ENCODE measurements around the gene CRIP2. TPM values are rescaled to one million over a fixed set of nuclear protein-coding genes. Genes with fewer than 3 reads are reported as not detected.

CRIP2 gene
- polyA plus RNA-seq, 1 donor (not counting 4 experiments of a cell fraction or from before 2014, with no cell fraction given), result 4.8 TPM

- FAIRE-seq (no peak), DNase-seq (ENCODE audit: low read depth, low spot score) (no peak)
- Histone ChIP-seq H3K27ac (ENCODE audit: control insufficient read depth, insufficient read depth, low read length) (no peak overlapping the region), H3K9me3 (ENCODE audit: control insufficient read depth, low read depth, low read length) (no peaks in the 10 kb centered on the region), H3K27me3 (ENCODE audit: control insufficient read depth, extremely low read depth, insufficient read depth, low read length) (no peaks in the 10 kb centered on the region), H3K36me3 (ENCODE audit: control insufficient read depth in 2 of 2, extremely low read depth in 1 of 2, insufficient read depth in 2 of 2, low read length in 2 of 2) (peaks cover 5 to 6% of the 10 kb centered on the region in 2 experiments), H3K4me1 (ENCODE audit: control insufficient read depth, extremely low read depth, insufficient read depth, low read length) (peaks cover 13% of the 10 kb centered on the region), H3K4me2 (ENCODE audit: control insufficient read depth, extremely low read depth, insufficient read depth, low read depth, low read length) (no peak overlapping the region), H2AFZ (ENCODE audit: control insufficient read depth, low read length) (no peak overlapping the region), H3K9me1 (ENCODE audit: control insufficient read depth, extremely low read depth, insufficient read depth, low read length) (peaks cover 2% of the 10 kb centered on the region), H3K4me3 (ENCODE audit: control insufficient read depth in 2 of 3, extremely low read depth in 1 of 3, insufficient read depth in 2 of 3, low read depth in 1 of 3, low read length in 3 of 3) (no peak overlapping the region), H3K9ac (ENCODE audit: control insufficient read depth, extremely low read depth, insufficient read depth, low read length) (no peak overlapping the region), H4K20me1 (ENCODE audit: control insufficient read depth, extremely low read depth, insufficient read depth, low read length) (peaks cover 39% of the 10 kb centered on the region), H3K79me2 (ENCODE audit: control insufficient read depth, insufficient read depth, low read length) (peaks cover 83% of the 10 kb centered on the region)
- TF ChIP-seq EZH2 (IDR thresholded peaks at IDR 0.05; ENCODE audit: low read length), result no peak
- no peak for TF ChIP-seq CTCF (optimal IDR thresholded peaks at IDR 0.05 in 1 of 3, IDR thresholded peaks at IDR 0.05 in 1 of 3, conservative IDR thresholded peaks at IDR 0.05 in 1 of 3; ENCODE audit: extremely low read depth in 1 of 3, insufficient read depth in 2 of 3, low read length in 3 of 3)
- dilution Hi-C loops (cut with MboI; ENCODE audit: extremely low pct_ligation_motif_present, low sequenced_read_pairs), result no loop called here
Measured at GRCh38 chr14:105433161-105433605, 41.4 kb upstream of the CRIP2 start.

DNA sequence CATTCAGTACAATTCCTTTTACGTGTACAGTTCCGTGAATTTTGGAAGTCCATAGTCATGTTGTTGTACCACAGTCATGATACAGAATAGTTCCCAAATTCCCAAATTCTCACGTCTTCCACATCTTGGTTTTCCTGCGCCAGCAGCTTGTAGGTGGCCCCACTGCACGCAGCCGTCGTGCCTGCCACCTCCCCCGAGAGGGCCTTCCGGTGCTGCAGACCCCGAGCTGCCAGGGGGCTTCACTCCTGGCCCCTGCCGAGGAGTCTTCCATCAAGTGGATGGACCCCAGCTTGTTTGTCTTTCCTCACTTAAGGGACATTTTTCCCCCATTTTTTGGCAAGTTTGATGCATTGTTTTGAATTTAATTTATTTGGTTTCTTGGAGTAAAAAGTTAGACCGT lies 38.2 kb upstream of the CRIP2 start:
- dilution Hi-C loops (cut with MboI; ENCODE audit: extremely low pct_ligation_motif_present, low sequenced_read_pairs), result no loop called here
- Histone ChIP-seq H3K27me3 (ENCODE audit: control insufficient read depth, extremely low read depth, insufficient read depth, low read length) (no peaks in the 10 kb centered on the region), H3K9ac (ENCODE audit: control insufficient read depth, extremely low read depth, insufficient read depth, low read length) (no peak overlapping the region), H3K4me1 (ENCODE audit: control insufficient read depth, extremely low read depth, insufficient read depth, low read length) (no peaks in the 10 kb centered on the region), H3K79me2 (ENCODE audit: control insufficient read depth, insufficient read depth, low read length) (peaks cover 83% of the 10 kb centered on the region), H4K20me1 (ENCODE audit: control insufficient read depth, extremely low read depth, insufficient read depth, low read length) (peaks cover 38% of the 10 kb centered on the region), H3K9me3 (ENCODE audit: control insufficient read depth, low read depth, low read length) (no peaks in the 10 kb centered on the region), H3K9me1 (ENCODE audit: control insufficient read depth, extremely low read depth, insufficient read depth, low read length) (no peaks in the 10 kb centered on the region), H3K4me3 (ENCODE audit: control insufficient read depth in 2 of 3, extremely low read depth in 1 of 3, insufficient read depth in 2 of 3, low read depth in 1 of 3, low read length in 3 of 3) (no peak overlapping the region), H3K36me3 (ENCODE audit: control insufficient read depth in 2 of 2, extremely low read depth in 1 of 2, insufficient read depth in 2 of 2, low read length in 2 of 2) (peaks cover 10 to 18% of the 10 kb centered on the region in 2 experiments), H2AFZ (ENCODE audit: control insufficient read depth, low read length) (no peak overlapping the region), H3K27ac (ENCODE audit: control insufficient read depth, insufficient read depth, low read length) (no peak overlapping the region), H3K4me2 (ENCODE audit: control insufficient read depth, extremely low read depth, insufficient read depth, low read depth, low read length) (no peak overlapping the region)
- DNase-seq (ENCODE audit: low read depth, low spot score), result no peak
- FAIRE-seq, result no peak
- TF ChIP-seq CTCF (optimal IDR thresholded peaks at IDR 0.05 in 1 of 3, IDR thresholded peaks at IDR 0.05 in 1 of 3, conservative IDR thresholded peaks at IDR 0.05 in 1 of 3; ENCODE audit: extremely low read depth in 1 of 3, insufficient read depth in 2 of 3, low read length in 3 of 3), result no peak
- TF ChIP-seq EZH2 (IDR thresholded peaks at IDR 0.05; ENCODE audit: low read length), result no peak

All from keratinocyte (primary cell).